GM12878 (cell line): Measurements from ENCODE around the gene SORBS1. TPM values are rescaled to one million over a fixed set of nuclear protein-coding genes. Genes with fewer than 3 reads are reported as not detected.

Experiments
- ATAC-seq: fragments of 200-7000 bp; cut with Tn5 transposase; 3 replicates; pipeline ENCODE4 v1.9.1; 2020; ENCODE audit warnings: mild to moderate bottlenecking, moderate library complexity
- BruUV-seq: library from RNA; stranded (reverse); fragments of 400-500 nt; replicated peaks from 2 replicates; lab custom pipeline; 2021; lab: Mats Ljungman, UMichigan
- CTCF ChIA-PET: fragments of 300-600 bp; sonication (Branson Sonifier 250); formaldehyde crosslinking; extraction: SDS; loops from one replicate; lab custom pipeline; 2021; ENCODE audit warnings: inconsistent platforms; lab: Yijun Ruan, JAX
- POLR2A ChIA-PET: fragments of 350-600 bp; formaldehyde crosslinking; extraction: SDS; loops from one replicate; lab custom pipeline; 2021; ENCODE audit warnings: inconsistent platforms; lab: Charles Lee
- RAD21 ChIA-PET: fragments of 300-600 bp; sonication (Branson Sonifier 250); formaldehyde crosslinking; loops from one replicate; lab custom pipeline; 2023; ENCODE audit warnings: antibody characterized with exemption; ENCODE audit not compliant: unreplicated experiment; lab: Charles Lee
- SMC1A ChIA-PET: fragments of 300-600 bp; sonication (Branson Sonifier 250); formaldehyde crosslinking; loops from one replicate; lab custom pipeline; 2023; ENCODE audit not compliant: unreplicated experiment, uncharacterized antibody; lab: Charles Lee
- DNase-seq: peaks from one replicate; pipeline ENCODE4 v3.0.0-alpha.2; 2011; ENCODE audit warnings: low read depth, low spot score
- FAIRE-seq: peaks from 3 replicates; lab custom pipeline; 2011; peaks lifted over from hg19 to GRCh38; lab: Jason Lieb, UNC
- H2AFZ ChIP-seq: 2 replicates; pipeline ENCODE4 v1.6.0; 2011; ENCODE audit warnings: low read depth, low read length, control low read depth; ENCODE audit not compliant: control insufficient read depth
- H3K27ac ChIP-seq: 2 replicates; pipeline ENCODE4 v1.5.1; 2011; ENCODE audit warnings: control low read depth; ENCODE audit not compliant: control insufficient read depth, insufficient read depth
- H3K27me3 ChIP-seq, 2 experiments: replicated peaks in 1 of 2; 2 replicates each; pipeline versions ENCODE4 v1.6.0 to v1.6.1; 2011; ENCODE audit warnings: low read length in 1 of 2; ENCODE audit not compliant: control insufficient read depth in 2 of 2, insufficient read depth in 2 of 2
- H3K36me3 ChIP-seq, 2 experiments: 2 replicates each; pipeline ENCODE4 v1.5.1; 2011; ENCODE audit warnings: low read length in 1 of 2; ENCODE audit not compliant: control insufficient read depth in 2 of 2, insufficient read depth in 2 of 2
- H3K4me1 ChIP-seq: 2 replicates; pipeline ENCODE4 v1.6.1; 2011; ENCODE audit warnings: mild to moderate bottlenecking, low read length, moderate library complexity, mixed read lengths; ENCODE audit not compliant: control insufficient read depth, insufficient read depth
- H3K4me2 ChIP-seq: 2 replicates; pipeline ENCODE4 v1.6.0; 2011; ENCODE audit warnings: control low read depth; ENCODE audit not compliant: control insufficient read depth, insufficient read depth
- H3K4me3 ChIP-seq: fragments of 200-600 bp; sonication (generic); 2 replicates; pipeline ENCODE4 v1.5.1; 2016
- H3K79me2 ChIP-seq: 2 replicates; pipeline ENCODE4 v1.6.0; 2011; ENCODE audit warnings: low read length; ENCODE audit not compliant: control insufficient read depth, insufficient read depth
- H3K9ac ChIP-seq: 2 replicates; pipeline ENCODE4 v1.8.0; 2011; ENCODE audit warnings: low read length, control low read depth, mixed read lengths; ENCODE audit not compliant: control insufficient read depth, insufficient read depth
- H3K9me3 ChIP-seq: replicated peaks from 3 replicates; pipeline ENCODE4 v1.5.1; 2011; ENCODE audit warnings: mild to moderate bottlenecking, low read length; ENCODE audit not compliant: control insufficient read depth, insufficient read depth
- H4K20me1 ChIP-seq: 2 replicates; pipeline ENCODE4 v1.6.0; 2011; ENCODE audit not compliant: control insufficient read depth, insufficient read depth
- CREB1 ChIP-seq: IDR thresholded peaks from 2 replicates; pipeline ENCODE4 v1.6.1; 2012; ENCODE audit warnings: low read depth, mild to moderate bottlenecking, inconsistent platforms
- EZH2 ChIP-seq: IDR thresholded peaks from 2 replicates; pipeline ENCODE4 v1.6.1; 2012; ENCODE audit warnings: low read depth, mild to moderate bottlenecking, control low read depth, inconsistent platforms, low read length, borderline replicate concordance; ENCODE audit not compliant: control insufficient read depth
- IRF4 ChIP-seq: IDR thresholded peaks from 2 replicates; pipeline ENCODE4 v1.6.1; 2011; ENCODE audit warnings: low read depth, low read length
- KLF5 ChIP-seq: fragments of 450-650 bp; IDR thresholded peaks from 2 replicates; pipeline ENCODE4 v1.6.1; 2014; ENCODE audit warnings: mild to moderate bottlenecking; ENCODE audit not compliant: partially characterized antibody
- LARP7 ChIP-seq: fragments of 450-650 bp; IDR thresholded peaks from 2 replicates; pipeline ENCODE4 v1.6.1; 2017; ENCODE audit warnings: mild to moderate bottlenecking
- RCOR1 ChIP-seq: conservative IDR thresholded peaks from 2 replicates; pipeline ENCODE4 v1.6.1; 2012; ENCODE audit warnings: low read depth, low read length, improper control_type of control experiment
- SMC3 ChIP-seq: IDR thresholded peaks from 2 replicates; pipeline ENCODE4 v1.6.1; 2011; ENCODE audit warnings: low read length, improper control_type of control experiment, borderline replicate concordance
- WGBS: methylation state at CpG from one replicate; pipeline ENCODE4 v1.1.6; 2016; ENCODE audit warnings: low lambda C conversion rate; ENCODE audit not compliant: insufficient replicate concordance, insufficient coverage; ENCODE audit errors: missing lambda C conversion rate; 5-methylcytosine and 5-hydroxymethylcytosine counted together
- in situ Hi-C: fragments of 300-500 bp; cut with MboI; formaldehyde crosslinking; loops from 9 replicates; pipeline ENCODE4 v1.14.3; 2018; ENCODE audit warnings: mixed read lengths
- intact Hi-C: fragments of 100-400 bp; cut with micrococcal nuclease; formaldehyde crosslinking; loops from one replicate; pipeline ENCODE4 v1.14.2; 2022; ENCODE audit not compliant: unreplicated experiment
- polyA plus RNA-seq, 11 experiments: library from polyadenylated mRNA; depleted of rRNA in 4 of 11; unstranded in 6 of 11; stranded (reverse) in 5 of 11; fragments of >200 nt; fragmentation: Nextera tagmentation in 4 of 11; fragmentation: Illumina TruSeq in 1 of 11; extraction: Ambion mirVana in 4 of 11; extraction: Trizol in 1 of 11; gene quantifications; 1 replicate in 1 of 11; 2 replicates in 10 of 11; pipeline versions ENCODE4 v1.2.1 to v1.2.3, GENCODE V29; 2011 to 2016; ENCODE audit warnings: inconsistent platforms in 2 of 11, missing spikeins in 2 of 11, low read depth in 1 of 11
- total RNA-seq, 4 experiments: library from RNA; depleted of rRNA in 3 of 4; stranded (reverse); fragments of >200 nt in 3 of 4; fragmentation: Illumina TruSeq in 1 of 4; extraction: Trizol in 1 of 4; gene quantifications; 2 replicates each; pipeline versions ENCODE4 v1.2.1 to v1.2.3, GENCODE V29; 2013 to 2021
- TF ChIP-seq, protein P1 (sequence below): fragments of 450-650 bp; formaldehyde crosslinking; IDR thresholded peaks from 2 replicates; pipeline ENCODE4 v1.4.0; 2022; ENCODE audit warnings: mild to moderate bottlenecking, moderate library complexity
- TF ChIP-seq, protein P2 (sequence below): fragments of 150-350 bp; IDR thresholded peaks from 2 replicates; pipeline ENCODE4 v1.6.1; 2014; ENCODE audit warnings: mild to moderate bottlenecking, low read depth, low read length
- TF ChIP-seq, protein P3 (sequence below): IDR thresholded peaks from 2 replicates; pipeline ENCODE4 v1.6.1; 2011; ENCODE audit warnings: low read depth, low read length, improper control_type of control experiment, borderline replicate concordance

The SORBS1 gene
- total and polyA plus RNA-seq, 10 of the 15 experiments (the other 5 are each of a cell fraction or from before 2014, with no cell fraction given): 0.13 to 0.75 (median 0.39) TPM

DNA sequence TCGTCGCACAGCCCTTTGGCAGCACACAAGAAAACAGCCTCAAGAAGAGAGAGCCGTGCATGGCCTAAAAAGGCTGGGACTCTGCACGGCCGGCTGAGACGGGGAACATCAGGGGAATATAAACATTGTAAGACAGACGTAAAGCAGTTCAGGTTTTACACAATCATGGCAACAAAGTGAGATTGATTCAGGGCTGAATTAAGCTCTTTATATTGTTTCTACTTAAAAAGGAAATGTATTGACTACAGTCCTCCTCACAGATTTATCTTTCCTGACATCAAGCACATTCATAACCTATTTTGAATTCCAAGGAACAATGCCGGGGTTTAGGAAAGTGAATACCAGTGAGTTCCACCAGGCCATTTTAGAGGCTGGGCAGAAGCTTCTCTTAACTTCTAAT is 25.2 kb downstream of the SORBS1 start (continued):
- TF ChIP-seq, protein P1, sequence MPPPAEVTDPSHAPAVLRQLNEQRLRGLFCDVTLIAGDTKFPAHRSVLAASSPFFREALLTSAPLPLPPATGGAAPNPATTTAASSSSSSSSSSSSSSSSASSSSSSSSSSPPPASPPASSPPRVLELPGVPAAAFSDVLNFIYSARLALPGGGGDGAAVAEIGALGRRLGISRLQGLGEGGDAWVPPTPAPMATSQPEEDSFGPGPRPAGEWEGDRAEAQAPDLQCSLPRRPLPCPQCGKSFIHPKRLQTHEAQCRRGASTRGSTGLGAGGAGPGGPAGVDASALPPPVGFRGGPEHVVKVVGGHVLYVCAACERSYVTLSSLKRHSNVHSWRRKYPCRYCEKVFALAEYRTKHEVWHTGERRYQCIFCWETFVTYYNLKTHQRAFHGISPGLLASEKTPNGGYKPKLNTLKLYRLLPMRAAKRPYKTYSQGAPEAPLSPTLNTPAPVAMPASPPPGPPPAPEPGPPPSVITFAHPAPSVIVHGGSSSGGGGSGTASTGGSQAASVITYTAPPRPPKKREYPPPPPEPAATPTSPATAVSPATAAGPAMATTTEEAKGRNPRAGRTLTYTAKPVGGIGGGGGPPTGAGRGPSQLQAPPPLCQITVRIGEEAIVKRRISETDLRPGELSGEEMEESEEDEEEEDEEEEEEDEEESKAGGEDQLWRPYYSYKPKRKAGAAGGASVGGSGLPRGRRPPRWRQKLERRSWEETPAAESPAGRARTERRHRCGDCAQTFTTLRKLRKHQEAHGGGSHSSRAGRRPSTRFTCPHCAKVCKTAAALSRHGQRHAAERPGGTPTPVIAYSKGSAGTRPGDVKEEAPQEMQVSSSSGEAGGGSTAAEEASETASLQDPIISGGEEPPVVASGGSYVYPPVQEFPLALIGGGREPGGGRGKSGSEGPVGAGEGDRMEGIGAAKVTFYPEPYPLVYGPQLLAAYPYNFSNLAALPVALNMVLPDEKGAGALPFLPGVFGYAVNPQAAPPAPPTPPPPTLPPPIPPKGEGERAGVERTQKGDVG (CRISPR knock-in tag): no peak
- TF ChIP-seq SMC3 (no peak), KLF5 (no peak)
- TF ChIP-seq, protein P2, sequence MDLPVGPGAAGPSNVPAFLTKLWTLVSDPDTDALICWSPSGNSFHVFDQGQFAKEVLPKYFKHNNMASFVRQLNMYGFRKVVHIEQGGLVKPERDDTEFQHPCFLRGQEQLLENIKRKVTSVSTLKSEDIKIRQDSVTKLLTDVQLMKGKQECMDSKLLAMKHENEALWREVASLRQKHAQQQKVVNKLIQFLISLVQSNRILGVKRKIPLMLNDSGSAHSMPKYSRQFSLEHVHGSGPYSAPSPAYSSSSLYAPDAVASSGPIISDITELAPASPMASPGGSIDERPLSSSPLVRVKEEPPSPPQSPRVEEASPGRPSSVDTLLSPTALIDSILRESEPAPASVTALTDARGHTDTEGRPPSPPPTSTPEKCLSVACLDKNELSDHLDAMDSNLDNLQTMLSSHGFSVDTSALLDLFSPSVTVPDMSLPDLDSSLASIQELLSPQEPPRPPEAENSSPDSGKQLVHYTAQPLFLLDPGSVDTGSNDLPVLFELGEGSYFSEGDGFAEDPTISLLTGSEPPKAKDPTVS: no peak
- TF ChIP-seq, protein P3, sequence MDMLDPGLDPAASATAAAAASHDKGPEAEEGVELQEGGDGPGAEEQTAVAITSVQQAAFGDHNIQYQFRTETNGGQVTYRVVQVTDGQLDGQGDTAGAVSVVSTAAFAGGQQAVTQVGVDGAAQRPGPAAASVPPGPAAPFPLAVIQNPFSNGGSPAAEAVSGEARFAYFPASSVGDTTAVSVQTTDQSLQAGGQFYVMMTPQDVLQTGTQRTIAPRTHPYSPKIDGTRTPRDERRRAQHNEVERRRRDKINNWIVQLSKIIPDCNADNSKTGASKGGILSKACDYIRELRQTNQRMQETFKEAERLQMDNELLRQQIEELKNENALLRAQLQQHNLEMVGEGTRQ: no peak

DNA sequence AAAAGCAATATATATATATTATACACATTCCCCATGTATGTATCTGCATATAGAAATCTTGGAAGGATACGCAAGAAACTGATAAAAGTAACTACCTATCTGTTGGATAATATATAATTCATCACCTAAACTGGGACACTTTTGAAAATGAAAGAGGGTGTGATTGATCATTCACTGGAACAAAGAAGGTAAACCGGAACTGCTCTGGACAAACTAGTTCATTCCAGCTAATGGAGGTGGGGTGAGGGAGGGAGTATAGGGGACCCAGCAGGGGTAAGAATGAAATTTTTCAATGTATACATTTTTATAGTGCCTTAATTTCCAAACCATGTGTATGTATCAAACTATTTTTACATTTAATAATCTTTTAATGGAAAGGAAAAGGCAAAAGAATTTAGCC is 25.6 kb downstream of the SORBS1 start:
- Histone ChIP-seq H3K9ac (no peak overlapping the region), H3K9me3 (no peaks in the 10 kb centered on the region)
- TF ChIP-seq IRF4 (no peak), RCOR1 (no peak), EZH2 (no peak), CREB1 (no peak), LARP7 (no peak)
- TF ChIP-seq, all 136 proteins: peak for 0
- no peak for ATAC-seq
- SMC1A ChIA-PET: no interaction called here
- Histone ChIP-seq H3K27me3 (peaks cover 0 to 2% of the 10 kb centered on the region in 2 experiments; a peak in 1 of 4 replicates), H3K36me3 (no peaks in the 10 kb centered on the region), H3K4me3 (no peak overlapping the region), H4K20me1 (no peaks in the 10 kb centered on the region), H3K4me1 (no peaks in the 10 kb centered on the region), H3K4me2 (no peak overlapping the region), H3K79me2 (no peaks in the 10 kb centered on the region), H2AFZ (no peak overlapping the region), H3K27ac (no peak overlapping the region)
- CTCF ChIA-PET: interaction anchor here (1.2 kb wide), 1 partner anchor 105 kb away, joined by 3 read pairs; no protein-coding TSS in a partner anchor
- DNase-seq: no peak
- RAD21 ChIA-PET: no interaction called here
- intact Hi-C loops (no loop called here), in situ Hi-C loops (no loop called here)
- BruUV-seq: no TSS peak
- FAIRE-seq: no peak
- WGBS: 47% methylated on average over 2 of the region's 2 CpGs
- POLR2A ChIA-PET: no interaction called here
